ENCODE measurements around the gene SLC39A11. TPM values are rescaled to one million over a fixed set of nuclear protein-coding genes. Genes with fewer than 3 reads are reported as not detected.

SLC39A11 gene
- total RNA-seq, 2 donors from 2014 or later, result 27.8 to 39.6 TPM

DNA sequence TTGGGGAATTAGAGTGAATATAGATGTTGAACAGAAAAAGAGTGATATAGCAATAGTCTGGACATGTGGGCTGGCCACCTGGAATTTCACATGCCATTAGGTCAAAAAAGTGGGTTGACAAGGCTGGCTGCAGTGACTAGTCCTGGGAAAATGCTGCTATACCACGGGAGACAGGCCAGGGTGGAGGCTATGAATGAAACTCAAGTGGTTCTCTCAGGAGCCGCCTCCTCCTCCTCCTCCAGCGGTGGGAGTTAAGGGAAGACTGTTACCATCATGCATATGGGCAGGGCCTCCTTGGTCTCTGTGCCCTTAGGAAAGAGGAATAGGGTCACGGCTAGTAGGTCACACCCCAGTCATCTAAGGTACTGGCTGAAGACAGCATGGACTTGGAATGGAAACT, 448.0 kb downstream of the SLC39A11 start:
- TF ChIP-seq, protein P1, sequence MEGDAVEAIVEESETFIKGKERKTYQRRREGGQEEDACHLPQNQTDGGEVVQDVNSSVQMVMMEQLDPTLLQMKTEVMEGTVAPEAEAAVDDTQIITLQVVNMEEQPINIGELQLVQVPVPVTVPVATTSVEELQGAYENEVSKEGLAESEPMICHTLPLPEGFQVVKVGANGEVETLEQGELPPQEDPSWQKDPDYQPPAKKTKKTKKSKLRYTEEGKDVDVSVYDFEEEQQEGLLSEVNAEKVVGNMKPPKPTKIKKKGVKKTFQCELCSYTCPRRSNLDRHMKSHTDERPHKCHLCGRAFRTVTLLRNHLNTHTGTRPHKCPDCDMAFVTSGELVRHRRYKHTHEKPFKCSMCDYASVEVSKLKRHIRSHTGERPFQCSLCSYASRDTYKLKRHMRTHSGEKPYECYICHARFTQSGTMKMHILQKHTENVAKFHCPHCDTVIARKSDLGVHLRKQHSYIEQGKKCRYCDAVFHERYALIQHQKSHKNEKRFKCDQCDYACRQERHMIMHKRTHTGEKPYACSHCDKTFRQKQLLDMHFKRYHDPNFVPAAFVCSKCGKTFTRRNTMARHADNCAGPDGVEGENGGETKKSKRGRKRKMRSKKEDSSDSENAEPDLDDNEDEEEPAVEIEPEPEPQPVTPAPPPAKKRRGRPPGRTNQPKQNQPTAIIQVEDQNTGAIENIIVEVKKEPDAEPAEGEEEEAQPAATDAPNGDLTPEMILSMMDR (IDR thresholded peaks at IDR 0.05), result no peak
- TF ChIP-seq POLR2A (IDR thresholded peaks at IDR 0.05), result no peak
- WGBS, 2 donors, result 78 to 95% methylated on average over 3 to 4 of the region's 4 CpGs
- no peak for DNase-seq

DNA sequence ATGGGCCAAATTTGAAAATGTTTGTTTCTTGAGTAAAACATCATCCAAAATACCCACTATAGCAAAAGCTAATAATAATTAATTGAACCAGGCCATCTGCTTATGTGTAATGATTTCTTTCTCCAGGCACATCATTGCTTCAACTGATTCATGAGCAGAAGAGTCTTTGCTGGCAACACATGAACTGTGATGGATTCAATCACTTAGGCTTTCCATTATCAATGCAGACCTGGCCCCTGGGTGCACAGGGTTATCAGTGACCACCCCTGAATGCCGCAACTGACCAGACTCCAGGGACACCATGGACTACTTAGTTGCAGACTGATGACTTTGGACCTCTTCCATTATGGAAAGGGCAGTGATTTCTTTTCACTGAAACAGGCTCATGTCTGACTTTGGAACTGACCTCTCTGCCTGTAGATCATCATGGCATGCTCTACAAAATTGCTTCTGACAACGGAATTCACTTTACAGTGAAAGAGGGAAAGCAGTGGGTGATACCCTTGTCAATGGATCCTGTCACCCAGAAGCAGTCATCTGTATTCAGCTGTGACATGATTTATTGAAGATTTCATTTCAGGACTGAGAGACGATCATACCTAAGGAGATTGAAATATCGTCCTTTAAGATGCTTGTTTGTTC, 448.8 kb downstream of the SLC39A11 start:
- Histone ChIP-seq H3K4me1 (peaks cover 9% of the 10 kb centered on the region), H3K36me3 (replicated peaks in 1 of 2; ENCODE audit: insufficient read depth in 1 of 2, low read depth in 2 of 2) (no peaks in the 10 kb centered on the region), H3K4me3 (no peak overlapping the region), H3K27ac (no peak overlapping the region), H3K27me3 (no peaks in the 10 kb centered on the region), H3K9me3 (no peaks in the 10 kb centered on the region)
- DNase-seq (no peak), ATAC-seq (no peak)
- no peak for TF ChIP-seq POLR2A (IDR thresholded peaks at IDR 0.05)
- TF ChIP-seq, protein P1 (IDR thresholded peaks at IDR 0.05), result no peak
- intact Hi-C loops (cut with DNase I), result no loop called here
- WGBS, 2 donors, result 91 to 93% methylated on average over 4 of the region's 4 CpGs

More for the DNA sequence above, 448.0 kb downstream of the SLC39A11 start:
- intact Hi-C loops (cut with DNase I), result no loop called here
- H3K27me3 ChIP-seq, result no peaks in the 10 kb centered on the region
- no peak for ATAC-seq
- no peaks in the 10 kb centered on the region for H3K9me3 ChIP-seq
- H3K4me1 ChIP-seq, result peaks cover 9% of the 10 kb centered on the region
- no peaks in the 10 kb centered on the region for H3K36me3 ChIP-seq (replicated peaks in 1 of 2; ENCODE audit: insufficient read depth in 1 of 2, low read depth in 2 of 2)
- no peak overlapping the region for H3K27ac ChIP-seq
- H3K4me3 ChIP-seq, result no peak overlapping the region

DNA sequence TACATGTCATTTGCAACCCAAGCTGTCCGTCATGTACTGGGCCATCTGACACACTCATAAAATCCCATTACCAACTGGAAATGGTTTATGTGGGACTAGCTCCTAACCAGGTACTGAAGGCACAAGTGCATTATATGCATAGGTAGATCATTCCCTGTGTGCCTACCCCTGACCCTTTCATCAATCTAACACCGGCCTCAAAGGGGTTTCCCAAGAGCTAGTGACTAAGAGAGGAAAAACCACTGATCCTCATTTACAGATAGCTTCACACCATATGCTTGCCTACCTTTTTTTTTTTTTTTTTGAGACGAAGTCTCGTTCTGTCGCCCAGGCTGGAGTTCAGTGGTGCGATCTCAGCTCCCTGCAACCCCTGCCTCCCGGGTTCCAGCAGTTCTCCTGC, 449.8 kb downstream of the SLC39A11 start:
- DNase-seq (no peak), ATAC-seq (no peak)
- H3K27me3 ChIP-seq, result no peaks in the 10 kb centered on the region
- H3K4me3 ChIP-seq, result no peak overlapping the region
- H3K9me3 ChIP-seq, result no peaks in the 10 kb centered on the region
- intact Hi-C loops (cut with DNase I), result no loop called here
- H3K36me3 ChIP-seq (replicated peaks in 1 of 2; ENCODE audit: insufficient read depth in 1 of 2, low read depth in 2 of 2), result no peaks in the 10 kb centered on the region
- WGBS, 2 donors, result 91 to 97% methylated on average over 7 of the region's 7 CpGs
- TF ChIP-seq, protein P1 (IDR thresholded peaks at IDR 0.05), result no peak
- TF ChIP-seq POLR2A (IDR thresholded peaks at IDR 0.05), result no peak
- H3K4me1 ChIP-seq, result peaks cover 9% of the 10 kb centered on the region
- no peak overlapping the region for H3K27ac ChIP-seq

DNA sequence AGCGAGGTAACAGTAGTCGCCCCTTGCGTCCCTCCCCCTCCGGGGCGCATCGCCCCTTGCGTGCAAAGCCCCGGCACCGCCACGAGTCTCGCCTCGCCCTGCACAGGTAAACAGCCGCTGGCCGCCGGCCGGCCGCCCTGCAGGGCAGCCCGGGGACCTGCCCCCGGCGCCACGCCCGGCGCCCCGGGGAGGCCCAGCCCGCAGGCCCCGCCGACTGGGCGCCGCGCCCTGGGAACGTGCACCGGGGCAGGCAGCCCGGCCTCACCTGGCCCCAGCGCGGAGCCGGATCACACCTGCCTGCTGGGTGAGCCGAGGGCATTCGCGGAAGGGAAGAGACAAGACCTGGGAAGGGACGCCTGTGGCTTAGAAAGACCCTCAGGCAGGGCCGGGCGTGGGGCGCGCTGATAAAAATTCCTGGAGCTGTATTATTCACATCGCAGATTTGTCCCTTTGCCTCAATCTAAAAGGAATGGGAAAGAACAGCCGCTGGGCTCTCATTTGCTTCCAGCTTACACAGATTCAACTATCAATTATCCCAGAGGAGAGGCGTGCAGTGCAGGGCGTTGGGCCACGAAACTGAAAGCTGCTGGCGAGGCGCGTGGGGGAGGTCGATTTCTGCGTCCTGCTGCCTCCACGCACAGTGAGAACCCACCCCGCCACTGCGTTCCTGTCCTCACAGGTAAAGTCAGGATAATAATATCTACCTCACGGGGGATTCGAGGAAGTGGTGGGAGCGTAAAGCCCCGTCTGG, 451.9 kb downstream of the SLC39A11 start:
- Histone ChIP-seq H3K27me3 (no peaks in the 10 kb centered on the region), H3K36me3 (replicated peaks in 1 of 2; ENCODE audit: insufficient read depth in 1 of 2, low read depth in 2 of 2) (no peaks in the 10 kb centered on the region), H3K27ac (peak overlapping the region in 3 of 4 donors; percentile 30 to 68 (median 63)), H3K4me1 (peaks cover 9% of the 10 kb centered on the region), H3K4me3 (no peak overlapping the region), H3K9me3 (no peaks in the 10 kb centered on the region)
- WGBS, 2 donors, result 25 to 27% methylated on average over 22 to 58 of the region's 61 CpGs
- ATAC-seq (peak; percentile 91), DNase-seq (peak; percentile 64 to 81 (median 74))
- TF ChIP-seq POLR2A (IDR thresholded peaks at IDR 0.05), result peak in 2 of 3 donors; percentile 22 to 35
- TF ChIP-seq, protein P1 (IDR thresholded peaks at IDR 0.05), result no peak
- intact Hi-C loops (cut with DNase I), result no loop called here

Data from body of pancreas (tissue), 4 donors.